Endodermal cell (in vitro differentiated cells): ENCODE measurements around the gene KPNA3. TPM values are rescaled to one million over a fixed set of nuclear protein-coding genes. Genes with fewer than 3 reads are reported as not detected.

Experiments used
- DNase-seq: peaks from one replicate; pipeline ENCODE4 v3.0.0-alpha.2; 2017
- H3K27ac ChIP-seq: 2 replicates; pipeline ENCODE4 v1.5.1; 2013; ENCODE audit warnings: mild to moderate bottlenecking, low read depth, low read length, moderate library complexity
- H3K27me3 ChIP-seq: 2 replicates; pipeline ENCODE4 v1.6.1; 2013; ENCODE audit warnings: mild to moderate bottlenecking, low read length, moderate library complexity; ENCODE audit not compliant: insufficient read depth, control insufficient read depth, poor library complexity, severe bottlenecking
- H3K36me3 ChIP-seq: 2 replicates; pipeline ENCODE4 v1.7.0; 2013; ENCODE audit warnings: mild to moderate bottlenecking, low read length, moderate library complexity; ENCODE audit not compliant: control insufficient read depth, insufficient read depth
- H3K4me1 ChIP-seq: one replicate; pipeline ENCODE4 v1.7.0; 2013; ENCODE audit warnings: low read length; ENCODE audit not compliant: control insufficient read depth, insufficient read depth
- H3K4me3 ChIP-seq: 2 replicates; pipeline ENCODE4 v1.5.1; 2013; ENCODE audit warnings: mild to moderate bottlenecking, low read length, moderate library complexity
- H3K9ac ChIP-seq: 2 replicates; pipeline ENCODE4 v1.6.1; 2013; ENCODE audit warnings: mild to moderate bottlenecking, low read length, moderate library complexity; ENCODE audit not compliant: poor library complexity, severe bottlenecking; ENCODE audit errors: extremely low read depth
- H3K9me3 ChIP-seq: 2 replicates; pipeline ENCODE4 v1.6.1; 2013; ENCODE audit warnings: mild to moderate bottlenecking, low read length, moderate library complexity; ENCODE audit not compliant: control insufficient read depth
- H3K27ac Mint-ChIP-seq: 2 replicates; pipeline ENCODE4 v1.8.0; 2020; ENCODE audit warnings: mixed read lengths
- H3K27me3 Mint-ChIP-seq: 2 replicates; pipeline ENCODE4 v1.8.0; 2021; ENCODE audit warnings: mild to moderate bottlenecking, mixed read lengths; ENCODE audit not compliant: insufficient read depth
- H3K36me3 Mint-ChIP-seq: 2 replicates; pipeline ENCODE4 v1.8.0; 2020; ENCODE audit warnings: low read depth, mixed read lengths
- H3K4me1 Mint-ChIP-seq: 2 replicates; pipeline ENCODE4 v1.8.0; 2020; ENCODE audit warnings: mixed read lengths
- H3K4me3 Mint-ChIP-seq: 2 replicates; pipeline ENCODE4 v1.8.0; 2020; ENCODE audit warnings: mild to moderate bottlenecking, moderate library complexity, mixed read lengths
- H3K9me3 Mint-ChIP-seq: 2 replicates; pipeline ENCODE4 v1.8.0; 2020; ENCODE audit warnings: mild to moderate bottlenecking, mixed read lengths
- WGBS, 2 experiments: methylation state at CpG; one replicate each; pipeline versions ENCODE4 v1.1.5 to v1.1.7; 2013; ENCODE audit warnings: missing lambda C conversion rate in 2 of 2, mixed read lengths in 1 of 2; ENCODE audit not compliant: insufficient coverage in 1 of 2, insufficient read length in 1 of 2; 5-methylcytosine and 5-hydroxymethylcytosine counted together
- total RNA-seq, 2 donors: library from RNA; stranded (reverse); fragmentation: NEBNext Ultra II Directional in 1 of 2; extraction: Animal tissue kit (Norgen Biotek cat#: 25700) in 1 of 2; gene quantifications; 2 replicates in 1 of 2; 3 replicates in 1 of 2; pipeline ENCODE4 v1.2.1, GENCODE V29; 2021
- TF ChIP-seq, protein P1 (sequence below): fragments of 200-600 bp; sonication (generic); conservative IDR thresholded peaks from 2 replicates; pipeline ENCODE4 v1.5.0; 2021; ENCODE audit warnings: antibody characterized with exemption, mild to moderate bottlenecking

Gene KPNA3
- total RNA-seq, 2 donors from 2014 or later: 59.0 to 64.2 TPM

DNA sequence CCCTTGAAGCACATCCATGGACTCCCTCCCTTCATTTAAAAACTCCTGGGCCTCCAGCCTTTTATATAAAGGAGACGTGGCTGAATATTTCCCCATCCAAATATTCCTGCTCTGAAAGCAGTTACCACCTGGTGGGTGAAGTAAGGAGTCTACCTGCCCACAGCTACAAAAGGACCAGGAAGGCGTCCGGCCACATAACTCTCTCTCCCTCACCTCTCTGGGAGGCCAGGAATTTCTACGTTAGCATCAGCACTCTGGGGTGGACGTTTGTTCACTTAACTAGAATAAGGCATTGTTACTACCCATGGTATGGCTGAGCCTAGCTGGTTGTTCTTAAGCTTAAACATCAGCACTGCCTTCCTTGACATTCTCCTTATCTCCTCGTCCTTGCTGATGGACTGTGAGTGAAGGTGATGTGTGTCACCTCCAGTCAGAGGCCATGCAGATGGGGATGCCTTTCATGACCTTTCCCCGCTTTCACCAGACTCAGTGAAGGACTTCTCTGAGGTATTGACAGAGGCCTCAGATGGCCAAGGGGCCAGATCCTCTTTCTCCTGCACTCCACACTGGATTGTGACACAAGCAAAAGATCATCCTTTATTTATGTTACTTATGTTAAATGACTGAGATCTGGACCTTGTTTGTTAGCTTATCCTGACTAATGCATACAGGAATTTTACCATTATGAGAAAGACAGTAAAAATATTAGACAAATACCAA, 22.2 kb upstream of the KPNA3 start:
- Histone ChIP-seq H3K27ac (no peak overlapping the region), H3K9me3 (no peaks in the 10 kb centered on the region), H3K27me3 (no peaks in the 10 kb centered on the region), H3K36me3 (no peaks in the 10 kb centered on the region), H3K4me1 (no peaks in the 10 kb centered on the region), H3K9ac (no peak overlapping the region), H3K4me3 (no peak overlapping the region)
- H3K4me3 Mint-ChIP-seq: no peak overlapping the region
- no peaks in the 10 kb centered on the region for H3K9me3 Mint-ChIP-seq
- H3K27ac Mint-ChIP-seq: no peak overlapping the region
- H3K27me3 Mint-ChIP-seq: no peaks in the 10 kb centered on the region
- 75 to 86% methylated on average over 5 to 7 of the region's 7 CpGs for WGBS, 2 experiments
- H3K36me3 Mint-ChIP-seq: no peaks in the 10 kb centered on the region
- TF ChIP-seq, protein P1, sequence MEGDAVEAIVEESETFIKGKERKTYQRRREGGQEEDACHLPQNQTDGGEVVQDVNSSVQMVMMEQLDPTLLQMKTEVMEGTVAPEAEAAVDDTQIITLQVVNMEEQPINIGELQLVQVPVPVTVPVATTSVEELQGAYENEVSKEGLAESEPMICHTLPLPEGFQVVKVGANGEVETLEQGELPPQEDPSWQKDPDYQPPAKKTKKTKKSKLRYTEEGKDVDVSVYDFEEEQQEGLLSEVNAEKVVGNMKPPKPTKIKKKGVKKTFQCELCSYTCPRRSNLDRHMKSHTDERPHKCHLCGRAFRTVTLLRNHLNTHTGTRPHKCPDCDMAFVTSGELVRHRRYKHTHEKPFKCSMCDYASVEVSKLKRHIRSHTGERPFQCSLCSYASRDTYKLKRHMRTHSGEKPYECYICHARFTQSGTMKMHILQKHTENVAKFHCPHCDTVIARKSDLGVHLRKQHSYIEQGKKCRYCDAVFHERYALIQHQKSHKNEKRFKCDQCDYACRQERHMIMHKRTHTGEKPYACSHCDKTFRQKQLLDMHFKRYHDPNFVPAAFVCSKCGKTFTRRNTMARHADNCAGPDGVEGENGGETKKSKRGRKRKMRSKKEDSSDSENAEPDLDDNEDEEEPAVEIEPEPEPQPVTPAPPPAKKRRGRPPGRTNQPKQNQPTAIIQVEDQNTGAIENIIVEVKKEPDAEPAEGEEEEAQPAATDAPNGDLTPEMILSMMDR: no peak
- DNase-seq: no peak
- H3K4me1 Mint-ChIP-seq: peaks cover 8% of the 10 kb centered on the region

GRCh38 chr13:49812812-49813211, 20.3 kb upstream of the KPNA3 start:
- no peaks in the 10 kb centered on the region for H3K36me3 ChIP-seq
- 80 to 85% methylated on average over 1 to 4 of the region's 4 CpGs for WGBS, 2 experiments
- DNase-seq: no peak
- H3K4me1 Mint-ChIP-seq: peaks cover 11% of the 10 kb centered on the region
- H3K4me1 ChIP-seq: peaks cover under 1% of the 10 kb centered on the region
- no peaks in the 10 kb centered on the region for H3K27me3 Mint-ChIP-seq
- no peak overlapping the region for H3K4me3 ChIP-seq
- no peaks in the 10 kb centered on the region for H3K9me3 ChIP-seq
- no peaks in the 10 kb centered on the region for H3K27me3 ChIP-seq
- no peak overlapping the region for H3K4me3 Mint-ChIP-seq
- H3K9me3 Mint-ChIP-seq: no peaks in the 10 kb centered on the region
- H3K36me3 Mint-ChIP-seq: no peaks in the 10 kb centered on the region
- TF ChIP-seq, protein P1: no peak
- no peak overlapping the region for H3K27ac Mint-ChIP-seq
- no peak overlapping the region for H3K27ac ChIP-seq
- H3K9ac ChIP-seq: no peak overlapping the region

DNA sequence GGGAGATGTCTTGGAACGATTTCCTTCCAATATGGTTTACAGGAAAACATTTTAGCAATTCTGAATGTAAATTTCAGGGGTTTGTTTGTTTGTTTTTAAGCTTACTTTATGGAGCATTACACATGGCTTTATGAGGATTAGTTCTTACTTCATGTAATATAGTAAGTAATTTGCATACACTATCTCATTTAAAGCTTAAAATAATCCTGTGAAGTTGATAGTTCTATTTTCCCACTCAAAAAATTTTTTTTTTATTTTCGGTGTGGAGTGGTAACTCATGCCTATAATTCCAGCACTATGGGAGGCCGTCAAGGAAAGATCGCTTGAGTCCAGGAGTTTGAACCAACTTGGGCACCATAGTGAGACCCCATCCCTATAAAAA, 19.0 kb upstream of the KPNA3 start:
- H3K4me1 ChIP-seq: peaks cover 3% of the 10 kb centered on the region
- no peaks in the 10 kb centered on the region for H3K27me3 ChIP-seq
- H3K9me3 ChIP-seq: no peaks in the 10 kb centered on the region
- Mint-ChIP-seq H3K4me3 (no peak overlapping the region), H3K9me3 (no peaks in the 10 kb centered on the region), H3K4me1 (peaks cover 15% of the 10 kb centered on the region), H3K36me3 (no peaks in the 10 kb centered on the region), H3K27me3 (no peaks in the 10 kb centered on the region), H3K27ac (no peak overlapping the region)
- H3K27ac ChIP-seq: no peak overlapping the region
- 99 to 100% methylated on average over 1 to 4 of the region's 4 CpGs for WGBS, 2 experiments
- DNase-seq: no peak
- H3K9ac ChIP-seq: no peak overlapping the region
- no peak overlapping the region for H3K4me3 ChIP-seq
- TF ChIP-seq, protein P1: no peak
- no peaks in the 10 kb centered on the region for H3K36me3 ChIP-seq
